NCI-H526 (cell line): ENCODE results near the gene GTF2A1.

Source experiments
- DNase-seq, 2 experiments: peaks; one replicate each; lab custom pipeline; 2025; lab: John Stamatoyannopoulos, UW

The GTF2A1 gene

DNA sequence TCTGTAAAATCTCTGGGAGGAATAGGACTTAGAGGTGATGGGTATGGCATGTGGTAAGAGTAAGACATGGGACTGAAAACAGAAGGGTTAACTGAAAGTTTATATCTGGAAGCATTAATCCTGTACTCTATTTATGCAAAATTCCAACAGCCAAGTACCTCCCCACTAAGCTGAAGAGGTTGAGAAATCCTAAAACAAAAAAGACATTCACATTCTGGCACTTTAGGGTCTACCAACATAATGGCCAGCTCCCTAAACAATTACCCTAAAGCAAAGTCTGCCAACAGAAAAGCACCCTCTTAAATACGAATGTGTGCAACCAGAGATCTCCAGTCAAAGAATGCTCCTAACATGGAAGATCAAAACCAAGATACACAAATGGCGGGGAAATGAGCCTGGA, 87.4 kb downstream of the GTF2A1 start:
- no peak for DNase-seq

DNA sequence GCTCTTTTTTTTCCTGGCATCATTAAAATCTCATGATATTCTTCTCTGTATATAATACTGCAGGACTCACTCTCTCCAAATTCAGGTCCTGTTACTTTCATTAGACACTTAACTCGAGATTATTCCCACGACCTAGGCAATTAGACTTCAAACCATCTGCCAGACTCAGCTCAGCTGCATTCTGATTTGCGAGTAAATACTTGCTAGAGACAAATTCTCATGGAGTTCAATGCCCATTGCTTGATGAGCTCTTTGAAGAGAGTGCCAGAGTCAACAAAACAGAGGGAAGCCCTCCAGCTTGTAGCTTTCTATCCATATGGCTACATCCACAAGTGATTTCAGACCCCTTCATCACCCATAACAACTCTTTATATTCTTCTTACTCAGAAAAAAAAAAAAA, 88.3 kb downstream of the GTF2A1 start:
- DNase-seq: no peak

DNA sequence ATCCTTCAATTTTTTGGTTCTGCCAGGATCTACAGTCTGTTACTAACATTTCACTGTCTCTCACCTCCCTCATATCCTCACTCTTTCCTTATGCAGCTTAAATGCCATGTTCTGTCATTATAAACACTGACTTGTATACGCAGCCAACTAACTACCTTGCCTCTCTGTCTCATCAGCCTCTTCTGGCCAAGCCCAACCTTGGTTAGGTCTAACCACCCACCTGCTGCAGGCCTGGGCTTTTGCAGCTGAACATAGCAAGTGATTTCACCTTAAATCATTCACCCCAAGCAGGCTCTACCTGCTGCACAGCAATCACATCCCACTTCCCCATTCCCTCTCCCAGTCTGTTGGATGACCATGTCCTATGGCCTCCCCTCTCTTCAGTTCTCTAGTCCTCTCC, 91.5 kb downstream of the GTF2A1 start:
- no peak for DNase-seq

DNA sequence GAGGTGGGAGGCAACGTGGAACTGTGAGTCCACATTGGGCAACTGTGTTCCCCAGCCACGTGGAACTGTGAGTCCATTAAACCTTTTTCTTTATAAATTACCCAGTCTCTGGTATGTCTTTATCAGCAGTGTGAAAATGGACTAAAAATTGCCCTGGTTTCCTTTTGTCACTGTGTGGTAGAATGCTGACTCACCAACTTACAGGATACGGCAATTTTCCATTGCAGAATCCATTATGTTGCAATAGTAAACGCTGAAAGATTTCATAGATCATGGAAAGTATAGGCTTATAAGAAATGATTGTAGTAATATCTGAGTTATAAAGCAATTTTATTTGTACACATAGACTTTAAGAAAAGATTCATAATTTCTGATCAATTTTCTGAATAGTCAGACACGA, 93.0 kb downstream of the GTF2A1 start:
- DNase-seq: no peak

DNA sequence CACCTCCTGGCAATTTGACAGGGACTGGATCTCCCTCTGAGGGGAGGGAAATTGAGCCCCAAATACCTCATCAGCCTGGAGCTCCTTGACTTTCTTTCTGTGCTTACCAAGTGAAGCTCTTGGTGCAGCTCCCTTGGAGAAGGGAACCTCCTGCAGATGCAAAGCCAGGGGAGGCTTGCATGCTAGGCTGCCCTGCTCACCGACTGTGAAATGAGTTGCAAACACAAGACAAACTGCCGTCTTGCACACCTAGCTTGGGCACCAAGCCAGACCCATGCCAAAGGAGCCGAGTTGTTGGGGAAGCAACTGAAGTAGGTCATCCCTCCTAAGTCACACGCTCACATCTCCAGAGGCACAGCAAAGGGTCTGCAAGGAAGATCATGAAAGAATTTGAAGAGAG, 95.2 kb downstream of the GTF2A1 start:
- DNase-seq: peak in 1 of 2 experiments; percentile 34
